Kidney (tissue), 14 donors: Measurements from ENCODE around the gene RRAGB. TPM values are rescaled to one million over a fixed set of nuclear protein-coding genes. Genes with fewer than 3 reads are reported as not detected.
A peak's percentile ranks its signal among the peaks of the same experiment; 100 is the strongest.

Experiments used
- DNase-seq, 5 donors: peaks; one replicate each; pipeline ENCODE4 v3.0.0-alpha.2; 2013 to 2020
- FAIRE-seq: peaks from 2 replicates; lab custom pipeline; 2012; peaks lifted over from hg19 to GRCh38; lab: Jason Lieb, UNC
- H3K27ac ChIP-seq, 2 donors: one replicate each; pipeline ENCODE4 v1.7.0; 2013; ENCODE audit warnings: low read depth in 2 of 2, low read length in 2 of 2, inconsistent platforms in 1 of 2
- H3K27me3 ChIP-seq: one replicate; pipeline ENCODE4 v1.7.1; 2013; ENCODE audit warnings: low read length, inconsistent platforms; ENCODE audit not compliant: control insufficient read depth, insufficient read depth
- H3K36me3 ChIP-seq, 3 donors: one replicate each; pipeline versions ENCODE4 v1.7.0 to v1.7.1; 2013; ENCODE audit warnings: low read length in 3 of 3, control low read depth in 1 of 3, inconsistent platforms in 1 of 3; ENCODE audit not compliant: insufficient read depth in 3 of 3, control insufficient read depth in 2 of 3
- H3K4me1 ChIP-seq, 3 donors: one replicate each; pipeline versions ENCODE4 v1.7.0 to v1.7.1; 2013; ENCODE audit warnings: low read length in 3 of 3, inconsistent platforms in 1 of 3, low read depth in 1 of 3; ENCODE audit not compliant: control insufficient read depth in 2 of 3, insufficient read depth in 2 of 3
- H3K4me3 ChIP-seq, 3 donors: one replicate each; pipeline versions ENCODE4 v1.7.0 to v1.8.1; 2013; ENCODE audit warnings: low read length in 3 of 3, control low read depth in 1 of 3, inconsistent platforms in 1 of 3
- H3K9ac ChIP-seq, 3 donors: one replicate each; pipeline versions ENCODE4 v1.7.0 to v1.7.1; 2013; ENCODE audit warnings: low read length in 3 of 3, control low read depth in 1 of 3, inconsistent platforms in 1 of 3
- H3K9me3 ChIP-seq, 3 donors: one replicate each; pipeline versions ENCODE4 v1.7.0 to v1.7.1; 2013; ENCODE audit warnings: low read length in 3 of 3, control low read depth in 1 of 3, inconsistent platforms in 1 of 3; ENCODE audit not compliant: control insufficient read depth in 2 of 3, insufficient read depth in 1 of 3
- CTCF ChIP-seq: IDR thresholded peaks from 3 replicates; pipeline ENCODE4 v1.5.1; 2012; ENCODE audit warnings: mild to moderate bottlenecking, moderate library complexity, borderline replicate concordance; ENCODE audit not compliant: insufficient read depth; ENCODE audit errors: extremely low read depth
- intact Hi-C: fragments of 100-400 bp; cut with DNase I; formaldehyde crosslinking; loops from one replicate; pipeline ENCODE4 v1.11.1; 2022
- polyA plus RNA-seq: library from polyadenylated mRNA; stranded (reverse); fragments of 350-450 nt; fragmentation: Illumina TruSeq; extraction: RNeasy Lipid Tissue Mini Kit (QIAGEN cat#74804); gene quantifications from one replicate; pipeline ENCODE4 v1.2.3, GENCODE V29; 2014; ENCODE audit warnings: low read depth, low replicate concordance; ENCODE audit not compliant: insufficient read depth
- total RNA-seq: library from RNA; stranded (reverse); fragmentation: NEBNext Ultra II Directional; extraction: Animal tissue kit (Norgen Biotek cat#: 25700); gene quantifications from one replicate; pipeline ENCODE4 v1.2.1, GENCODE V29; 2021
- donor health status: control.
- donor health status: control.
- donor health status: control.
- donor health status: control.
- donor health status: control.
- donor health status: DM: yes; HTN: yes; CAD: no.
- donor health status: Normal renal cell carcinoma (clear cell type).

Gene RRAGB
- total and polyA plus RNA-seq, 2 donors from 2014 or later = 23.7 to 25.4 TPM

GRCh38 chrX:55787727-55788126 is 70.2 kb downstream of the RRAGB start:
- Histone ChIP-seq H3K4me3 (no peak overlapping the region), H3K4me1 (no peaks in the 10 kb centered on the region), H3K9me3 (no peaks in the 10 kb centered on the region), H3K27ac (no peak overlapping the region), H3K27me3 (no peaks in the 10 kb centered on the region), H3K36me3 (no peaks in the 10 kb centered on the region), H3K9ac (no peak overlapping the region)
- FAIRE-seq (no peak), DNase-seq (no peak)
- TF ChIP-seq CTCF = no peak
- intact Hi-C loops = no loop called here

GRCh38 chrX:55794405-55794804 is 76.9 kb downstream of the RRAGB start:
- Histone ChIP-seq H3K27me3 (no peaks in the 10 kb centered on the region), H3K9me3 (no peaks in the 10 kb centered on the region), H3K27ac (no peak overlapping the region), H3K36me3 (no peaks in the 10 kb centered on the region), H3K4me1 (no peaks in the 10 kb centered on the region), H3K4me3 (no peak overlapping the region), H3K9ac (no peak overlapping the region)
- intact Hi-C loops = no loop called here
- no peak for DNase-seq
- no peak for TF ChIP-seq CTCF
- no peak for FAIRE-seq

- FAIRE-seq (no peak), DNase-seq (no peak)
- Histone ChIP-seq H3K36me3 (no peaks in the 10 kb centered on the region), H3K4me3 (no peak overlapping the region), H3K27me3 (no peaks in the 10 kb centered on the region), H3K9me3 (no peaks in the 10 kb centered on the region), H3K4me1 (no peaks in the 10 kb centered on the region), H3K9ac (no peak overlapping the region), H3K27ac (no peak overlapping the region)
- TF ChIP-seq CTCF = no peak
- intact Hi-C loops = no loop called here
These were observed 78.9 kb downstream of the RRAGB start for GRCh38 chrX:55796496-55796895.

GRCh38 chrX:55801811-55802210 is 84.3 kb downstream of the RRAGB start:
- H3K36me3 ChIP-seq = no peaks in the 10 kb centered on the region
- no peaks in the 10 kb centered on the region for H3K9me3 ChIP-seq
- no peak for FAIRE-seq
- H3K4me1 ChIP-seq = no peaks in the 10 kb centered on the region
- no peaks in the 10 kb centered on the region for H3K27me3 ChIP-seq
- DNase-seq = peak in 1 of 5 donors; percentile 5
- intact Hi-C loops = no loop called here
- H3K9ac ChIP-seq = no peak overlapping the region
- H3K4me3 ChIP-seq = no peak overlapping the region
- H3K27ac ChIP-seq = no peak overlapping the region
- no peak for TF ChIP-seq CTCF
